GM18520 (cell line): ENCODE results near the gene FPGT.
"Not testable (repeated sequence)": the region's sequence is repeated elsewhere in the genome, so short reads cannot be mapped to it uniquely, and the experiment has no call there.

Experiments
- ATAC-seq: cut with Tn5 transposase; IDR thresholded peaks from one replicate; pipeline ENCODE4 v1.9.1; 2021; ENCODE audit not compliant: unreplicated experiment

FPGT gene

DNA sequence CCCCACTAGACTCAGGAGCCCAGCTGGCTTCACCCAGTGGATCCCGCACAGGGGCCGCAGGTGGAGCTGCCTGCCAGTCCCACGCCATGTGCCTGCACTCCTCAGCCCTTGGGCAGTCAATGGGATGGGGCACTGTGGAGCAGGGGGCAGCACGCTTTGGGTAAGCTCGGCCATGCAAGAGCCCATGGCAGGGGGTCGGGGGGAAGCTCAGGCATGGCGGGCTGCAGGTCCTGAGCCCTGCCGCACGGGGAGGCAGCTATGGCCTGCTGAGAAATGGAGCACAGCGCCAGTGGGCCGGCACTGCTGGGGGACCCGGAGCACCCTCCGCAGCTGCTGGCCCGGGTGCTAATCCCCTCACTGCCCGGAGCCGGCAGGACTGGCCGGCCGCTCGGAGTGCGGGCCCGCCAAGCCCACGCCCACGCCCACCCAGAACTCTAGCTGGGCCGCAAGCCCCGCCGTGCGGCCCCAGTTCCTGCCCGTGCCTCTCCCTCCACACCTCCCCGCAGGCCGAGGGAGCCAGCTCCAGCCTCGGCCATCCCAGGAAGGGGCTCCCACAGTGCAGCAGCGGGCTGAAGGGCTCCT, 55.3 kb downstream of the FPGT start:
- ATAC-seq: not testable (repeated sequence)
